Hippocampal formation (tissue), 2 donors: ENCODE results near the gene SMIM12.
"Not testable (repeated sequence)": the region's sequence is repeated elsewhere in the genome, so short reads cannot be mapped to it uniquely, and the experiment has no call there.

Experiments used
- DNase-seq, 2 donors: peaks; one replicate each; lab custom pipeline; 2025; lab: John Stamatoyannopoulos, UW

SMIM12 gene

GRCh38 chr1:34843392-34844251, 15.9 kb downstream of the SMIM12 start:
- no peak for DNase-seq

DNA sequence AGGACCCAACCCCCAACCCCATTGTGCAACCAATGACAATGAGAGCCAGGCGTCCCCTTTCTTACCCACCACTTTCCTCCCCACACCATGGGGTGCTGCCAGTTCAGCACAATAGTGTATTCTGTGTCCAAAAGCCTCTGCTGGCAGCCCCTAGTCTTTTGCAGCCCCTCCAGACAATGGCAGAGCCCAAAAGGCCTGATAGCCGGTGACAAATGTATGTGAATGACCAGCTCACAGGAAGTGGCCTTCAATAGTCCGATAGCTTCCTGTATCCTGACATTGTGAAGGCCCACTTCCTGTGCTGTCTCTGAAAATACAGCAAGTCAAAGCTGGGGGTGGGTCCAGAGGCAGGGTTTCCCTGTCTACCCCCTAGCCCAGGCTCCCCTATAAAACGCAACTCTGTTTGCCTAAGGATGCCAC, 16.6 kb downstream of the SMIM12 start:
- DNase-seq = peak in 1 of 2 donors; percentile 7

DNA sequence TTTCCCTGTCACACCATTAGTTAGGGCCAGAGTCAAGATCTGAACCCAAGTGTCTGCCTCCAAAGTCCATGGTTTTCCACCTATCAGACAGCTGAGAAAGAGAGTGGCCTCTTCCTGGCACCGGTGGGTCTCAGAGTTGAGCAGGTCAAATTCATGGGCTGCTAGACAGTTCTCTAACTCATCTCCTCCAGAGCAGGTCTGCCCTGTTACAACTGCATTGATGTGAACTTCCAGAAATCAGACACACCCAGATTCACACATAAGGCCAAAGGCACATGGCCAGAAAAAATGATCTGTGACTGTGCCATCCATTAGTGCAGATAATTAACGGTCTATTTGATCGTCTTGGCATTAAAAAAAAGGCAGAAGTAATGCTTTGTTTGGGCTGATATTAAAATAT, 17.5 kb downstream of the SMIM12 start:
- no peak for DNase-seq

GRCh38 chr1:34840426-34840825, 19.1 kb downstream of the SMIM12 start:
- DNase-seq = no peak

GRCh38 chr1:34839526-34840305, 19.8 kb downstream of the SMIM12 start:
- DNase-seq = no peak

GRCh38 chr1:34833711-34834110, 25.8 kb downstream of the SMIM12 start:
- no peak for DNase-seq

GRCh38 chr1:34831721-34832246, 27.8 kb downstream of the SMIM12 start:
- DNase-seq = no peak

DNA sequence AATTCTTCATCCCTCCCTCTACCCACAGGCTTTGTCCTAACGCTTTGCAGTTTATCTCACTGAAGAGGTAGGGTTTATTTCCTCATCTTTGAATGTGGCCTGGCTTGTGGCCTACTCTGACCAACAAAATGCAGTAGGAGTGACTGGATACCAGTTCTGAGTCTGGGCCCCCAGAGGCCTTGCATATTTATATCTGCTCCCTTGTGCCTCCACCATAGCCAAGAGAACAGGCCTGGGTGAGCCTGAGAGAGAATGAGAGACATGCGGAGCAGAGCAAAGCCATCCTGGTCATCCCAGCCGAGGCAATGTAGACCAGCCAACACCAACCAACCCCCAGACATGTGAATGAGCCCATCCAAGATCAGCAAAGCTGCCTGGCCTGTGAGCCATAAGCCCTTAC, 30.3 kb downstream of the SMIM12 start:
- no peak for DNase-seq

- DNase-seq = no peak
Measured at GRCh38 chr1:34828611-34829010, 30.9 kb downstream of the SMIM12 start.

GRCh38 chr1:34827341-34827941, 32.1 kb downstream of the SMIM12 start:
- DNase-seq = no peak

DNA sequence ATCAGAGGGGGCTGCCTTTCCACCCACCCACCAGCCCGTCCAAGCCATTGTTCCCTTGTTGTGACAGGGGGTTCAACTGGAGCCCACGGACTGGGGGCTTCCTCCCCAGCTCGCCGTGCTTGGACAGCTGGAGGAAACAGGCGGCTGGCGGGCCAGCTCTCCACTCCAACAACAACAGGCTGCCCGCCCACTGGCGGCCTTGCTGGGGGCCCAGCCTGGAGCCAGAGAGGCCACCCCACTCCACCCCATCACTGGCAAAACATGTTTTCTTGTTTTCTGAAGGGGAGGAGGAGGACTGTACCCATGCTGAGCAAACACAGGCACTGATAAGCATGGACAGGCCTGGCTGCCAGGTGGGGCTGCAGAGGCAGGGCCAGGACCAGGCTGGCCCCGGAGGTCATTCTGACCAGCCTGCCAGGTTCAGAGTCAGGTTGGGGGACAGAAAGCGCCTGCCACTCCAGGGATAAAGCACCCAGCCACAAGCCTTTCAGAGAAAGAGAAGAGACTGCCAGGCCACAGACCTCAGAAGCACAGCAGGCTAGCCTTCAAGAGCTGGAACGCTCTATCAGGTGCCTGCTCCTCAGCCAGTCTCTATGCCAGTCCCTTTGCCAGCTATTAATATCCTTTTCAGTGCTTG, 34.0 kb downstream of the SMIM12 start:
- DNase-seq = no peak

DNA sequence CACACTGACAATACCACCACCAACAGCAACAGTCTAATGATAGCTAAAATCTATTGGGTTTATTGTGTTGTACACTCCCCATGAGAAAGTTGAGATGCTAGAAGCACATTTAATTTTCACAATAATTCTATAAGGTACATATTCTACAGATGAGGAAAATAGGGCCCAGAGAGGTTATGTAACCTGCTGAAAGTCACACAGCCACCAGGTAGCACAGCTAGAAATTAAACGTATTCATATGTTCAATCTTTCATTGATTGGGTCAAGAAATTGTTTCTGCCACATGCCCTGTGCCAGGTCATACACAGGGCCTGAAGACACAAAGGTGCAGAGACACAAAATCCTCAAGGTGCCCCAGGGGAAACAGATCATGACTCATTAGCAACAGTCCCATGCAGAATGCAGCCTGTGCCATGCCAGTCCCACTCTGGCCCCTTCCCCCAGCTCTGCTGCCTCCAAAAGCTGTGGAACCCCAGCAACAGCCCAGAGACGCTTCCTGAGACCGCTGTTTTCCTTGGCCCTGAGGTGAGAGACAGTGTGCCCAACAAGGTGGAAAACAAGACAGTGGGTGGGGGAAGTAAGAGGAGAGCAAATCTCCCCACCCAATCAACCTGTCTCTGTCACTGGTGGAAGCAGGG, 34.6 kb downstream of the SMIM12 start:
- no peak for DNase-seq

DNA sequence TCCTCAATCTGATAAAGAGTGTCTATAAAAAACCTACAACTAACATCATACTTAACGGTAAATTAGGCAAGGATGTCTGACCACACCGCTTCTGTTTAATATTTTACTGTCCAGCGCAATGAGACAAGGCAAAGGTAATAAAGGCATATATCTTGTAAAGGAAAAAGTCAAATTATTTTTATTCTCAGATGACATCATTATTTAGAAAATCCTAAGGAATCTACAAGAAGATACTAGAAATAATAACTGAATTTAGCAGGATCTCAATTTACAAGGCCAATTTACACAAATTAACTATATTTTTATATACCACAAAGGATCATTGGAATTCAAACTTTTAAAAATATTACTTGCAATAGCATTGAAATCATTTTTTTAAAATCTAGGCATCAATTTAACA, 37.3 kb downstream of the SMIM12 start:
- DNase-seq = no peak

DNA sequence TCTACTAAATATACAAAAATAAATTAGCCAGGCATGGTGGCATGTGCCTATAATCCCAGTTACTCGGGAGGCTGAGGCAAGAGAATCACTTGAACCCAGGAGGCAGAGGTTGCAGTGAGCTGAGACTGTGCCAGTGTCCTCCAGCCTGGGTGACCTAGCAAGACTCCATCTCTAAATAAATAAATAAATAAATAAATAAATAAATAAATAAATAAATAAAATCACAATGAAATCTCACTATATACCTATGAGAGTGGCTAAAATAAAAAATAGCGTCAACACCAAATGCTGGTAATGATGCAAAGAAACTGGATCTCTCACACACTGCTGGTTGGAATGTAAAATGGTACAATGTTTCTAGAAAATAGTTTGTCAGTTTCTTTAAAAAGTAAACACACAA, 40.7 kb downstream of the SMIM12 start:
- not testable (repeated sequence) for DNase-seq

DNA sequence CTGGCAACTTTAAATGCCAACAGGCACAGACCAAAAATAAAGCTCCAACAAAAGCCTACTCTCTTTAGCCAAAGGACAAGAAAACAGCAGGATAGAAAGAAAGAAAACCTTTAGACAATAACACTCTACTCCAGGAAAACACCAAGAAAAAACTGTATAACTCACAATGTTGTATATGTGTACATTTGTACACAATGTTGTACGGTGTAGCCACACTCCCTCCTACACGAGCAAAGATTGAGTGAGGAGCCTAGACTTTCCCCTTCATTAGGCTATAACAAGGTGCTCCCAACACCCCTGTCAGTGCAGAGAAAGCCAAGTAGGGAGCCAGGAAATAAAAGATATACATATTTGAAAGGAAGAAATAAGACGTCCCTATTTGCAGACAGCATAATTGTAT, 42.8 kb downstream of the SMIM12 start:
- no peak for DNase-seq

DNA sequence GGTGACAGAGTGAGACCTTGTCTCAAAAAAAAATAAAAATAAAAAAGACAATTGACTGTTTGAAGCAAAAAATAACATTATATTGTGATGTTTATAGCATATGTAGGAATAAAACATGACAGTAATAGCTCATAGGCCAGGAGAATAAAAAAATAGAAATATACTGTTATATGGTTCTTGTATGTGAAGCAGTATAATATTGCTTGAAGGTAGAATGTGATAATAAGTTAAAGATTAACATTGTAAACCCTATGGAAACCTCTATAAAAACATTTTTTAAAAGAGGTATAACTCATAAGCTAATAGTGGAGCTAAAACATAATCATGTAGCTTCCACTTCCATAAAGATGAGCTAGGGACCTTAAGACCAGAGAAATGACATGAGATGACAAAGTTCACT, 43.2 kb downstream of the SMIM12 start:
- no peak for DNase-seq

- DNase-seq = not testable (repeated sequence)
Measured at GRCh38 chr1:34810781-34811180, 48.8 kb downstream of the SMIM12 start.

DNA sequence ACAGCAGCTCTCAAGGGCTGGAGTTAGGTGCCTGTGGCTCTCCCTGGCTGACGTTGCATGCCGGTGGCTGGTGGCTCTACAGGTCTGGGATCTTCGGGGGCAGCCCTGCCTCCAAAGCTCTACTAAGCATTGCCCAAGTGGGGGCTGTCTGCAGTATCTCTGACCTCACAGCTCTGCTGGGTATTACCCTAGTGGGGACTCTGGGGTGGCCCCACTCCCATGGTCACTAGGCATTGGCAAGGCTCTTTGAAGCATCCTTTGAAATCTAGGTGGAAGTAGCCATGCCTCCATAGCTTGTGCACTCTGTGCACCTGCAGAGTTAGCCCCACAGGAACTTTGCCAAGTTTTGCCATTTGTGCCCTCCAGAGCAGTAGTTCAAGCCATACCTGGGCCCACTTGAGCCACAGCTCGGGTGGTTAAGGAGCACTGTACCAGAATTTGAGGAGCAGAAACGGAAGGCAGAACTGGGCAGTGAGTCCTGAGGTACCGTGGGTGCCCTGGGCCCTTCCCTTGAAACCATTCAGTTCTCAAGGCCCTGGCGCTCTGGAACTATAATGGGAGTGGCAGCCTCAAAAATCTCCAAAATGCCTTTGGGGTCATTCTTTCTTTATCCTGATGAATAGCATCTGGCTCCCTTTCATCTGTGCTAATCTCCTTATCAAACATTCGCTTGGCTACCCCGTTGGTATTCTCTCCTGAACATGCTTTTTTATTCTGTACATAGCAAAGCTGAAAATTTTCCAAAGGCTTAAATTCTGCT, 51.3 kb downstream of the SMIM12 start:
- DNase-seq = no peak

DNA sequence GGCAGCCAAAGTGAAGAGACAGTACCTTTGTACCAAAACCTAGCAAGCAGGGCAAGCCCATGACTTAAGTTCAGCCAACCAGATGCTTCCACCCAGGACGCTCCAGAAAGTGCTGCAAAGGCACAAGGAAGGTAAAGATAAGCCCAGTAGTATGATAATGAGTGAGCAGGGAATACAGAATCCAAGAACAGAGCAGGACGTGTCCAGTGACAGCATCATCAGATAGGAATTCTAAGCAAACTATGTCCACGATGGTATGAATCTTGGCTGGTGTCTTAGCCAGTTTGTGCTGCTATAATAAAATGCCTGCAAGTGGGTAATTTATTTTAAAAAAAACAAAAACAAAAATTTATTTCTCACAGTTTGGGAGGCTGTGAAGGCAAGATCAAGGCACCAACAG, 53.2 kb downstream of the SMIM12 start:
- no peak for DNase-seq

DNA sequence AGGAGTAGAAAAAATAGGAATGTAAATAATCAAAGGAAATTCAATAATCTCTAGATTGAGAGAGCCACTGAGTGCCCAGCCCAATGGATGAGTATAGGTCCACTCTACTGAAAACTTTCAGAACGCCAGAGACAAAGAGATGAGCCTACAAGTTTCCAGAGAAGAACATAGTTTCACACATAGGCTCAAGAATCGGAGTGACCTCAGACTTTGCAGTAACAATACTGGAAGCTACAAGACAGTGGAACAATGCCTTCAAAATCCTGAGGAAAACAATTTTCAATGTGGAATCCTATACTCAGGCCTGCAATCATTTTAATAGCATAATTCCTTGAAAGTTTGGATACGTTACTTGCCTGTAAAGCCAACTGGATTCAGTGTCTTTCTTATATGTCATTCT, 55.8 kb downstream of the SMIM12 start:
- DNase-seq = no peak
